Hypothalamus (tissue), 51 donors: ENCODE measurements around the gene TSPYL1.
"Not testable (repeated sequence)": the region's sequence is repeated elsewhere in the genome, so short reads cannot be mapped to it uniquely, and the experiment has no call there.

Experiments
- DNase-seq, 51 donors: peaks; one replicate each; lab custom pipeline; 2025; lab: John Stamatoyannopoulos, UW

The TSPYL1 gene

DNA sequence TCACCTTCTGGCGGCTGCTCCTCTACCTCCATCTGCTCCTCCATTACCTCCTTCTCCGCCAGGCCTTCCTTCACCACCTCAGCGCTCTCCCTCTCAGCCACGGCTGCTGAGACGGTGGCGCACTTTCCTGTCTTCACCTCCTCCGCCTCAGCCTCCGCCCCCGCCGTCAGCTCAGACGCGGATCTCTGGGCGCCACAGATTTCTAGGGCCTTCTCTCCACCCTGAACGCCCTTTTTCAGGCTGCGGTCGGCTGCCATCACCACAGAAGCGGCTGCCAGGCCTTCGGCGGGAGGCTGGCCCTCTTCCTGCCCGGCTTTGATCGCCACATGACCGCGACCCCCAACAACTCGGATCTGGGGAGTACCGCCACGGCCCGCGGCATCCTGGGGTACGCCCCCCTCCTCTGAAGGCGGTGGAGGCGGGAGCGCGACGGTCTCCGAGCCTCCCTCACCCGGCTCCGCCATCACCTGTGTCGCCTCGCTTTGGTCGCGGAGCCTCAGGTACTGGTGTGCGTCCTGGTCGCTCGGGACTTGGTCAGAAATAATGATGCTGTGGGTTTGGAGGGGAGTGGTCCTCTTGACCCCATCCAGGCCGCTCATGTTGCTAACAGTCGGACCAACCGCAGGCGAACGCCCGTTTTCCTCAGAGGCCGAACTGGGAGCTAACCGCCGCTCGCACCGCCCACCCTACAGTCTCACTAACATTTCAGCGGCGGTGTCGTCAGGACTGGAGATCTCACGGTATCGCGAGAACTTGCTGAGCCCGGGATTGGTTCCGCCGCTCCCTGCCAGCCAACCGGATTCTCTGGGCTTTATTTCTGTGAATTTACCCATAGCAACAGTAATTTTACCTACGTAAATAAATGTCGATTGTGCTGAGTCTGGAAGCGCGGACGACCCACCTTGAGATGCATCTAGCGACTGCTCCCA, at the start of gene TSPYL1:
TSS of gene TSPYL1 (minus strand) at position 699 of the 929 bp plus-strand sequence. CDS start at position 599, 100 bp downstream.
- DNase-seq = peak; percentile 52 to 98 (median 90)

DNA sequence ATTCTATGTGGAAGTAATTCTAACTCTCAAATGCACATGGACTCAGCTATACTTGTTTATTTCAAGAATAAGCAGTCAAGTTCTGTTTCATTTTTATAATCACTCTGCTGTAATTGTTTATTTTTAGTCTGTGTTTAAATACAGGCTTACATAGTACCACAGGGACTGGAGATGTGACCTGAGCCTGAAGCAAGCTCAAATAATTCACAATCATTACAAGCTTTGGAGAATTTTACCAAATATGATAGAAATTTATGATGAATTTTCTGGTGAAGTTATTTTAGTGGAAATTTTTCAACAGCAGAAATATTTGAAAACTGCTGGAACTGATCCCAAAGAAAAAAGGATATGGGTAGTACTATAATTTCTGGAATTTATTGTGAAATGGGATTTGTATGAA, 49.4 kb upstream of the TSPYL1 start:
- DNase-seq = no peak

DNA sequence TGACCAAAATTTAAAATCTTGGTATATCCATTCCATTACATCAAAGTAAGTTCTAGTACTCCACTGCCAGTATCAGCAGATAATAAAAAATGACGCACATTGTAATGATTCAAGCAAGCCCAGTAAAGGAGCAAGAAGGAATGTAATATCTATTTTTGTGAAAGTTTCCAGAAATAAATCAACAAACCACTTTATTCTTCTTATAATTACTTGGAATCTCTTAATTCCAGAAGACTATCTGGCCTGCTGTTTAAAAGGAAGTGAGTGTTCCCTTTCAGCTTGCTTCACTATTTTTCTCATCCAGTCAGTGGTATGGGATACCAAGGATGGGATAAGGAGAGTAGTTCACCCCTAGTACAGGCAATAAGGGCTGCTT, 48.8 kb upstream of the TSPYL1 start:
- DNase-seq = no peak

DNA sequence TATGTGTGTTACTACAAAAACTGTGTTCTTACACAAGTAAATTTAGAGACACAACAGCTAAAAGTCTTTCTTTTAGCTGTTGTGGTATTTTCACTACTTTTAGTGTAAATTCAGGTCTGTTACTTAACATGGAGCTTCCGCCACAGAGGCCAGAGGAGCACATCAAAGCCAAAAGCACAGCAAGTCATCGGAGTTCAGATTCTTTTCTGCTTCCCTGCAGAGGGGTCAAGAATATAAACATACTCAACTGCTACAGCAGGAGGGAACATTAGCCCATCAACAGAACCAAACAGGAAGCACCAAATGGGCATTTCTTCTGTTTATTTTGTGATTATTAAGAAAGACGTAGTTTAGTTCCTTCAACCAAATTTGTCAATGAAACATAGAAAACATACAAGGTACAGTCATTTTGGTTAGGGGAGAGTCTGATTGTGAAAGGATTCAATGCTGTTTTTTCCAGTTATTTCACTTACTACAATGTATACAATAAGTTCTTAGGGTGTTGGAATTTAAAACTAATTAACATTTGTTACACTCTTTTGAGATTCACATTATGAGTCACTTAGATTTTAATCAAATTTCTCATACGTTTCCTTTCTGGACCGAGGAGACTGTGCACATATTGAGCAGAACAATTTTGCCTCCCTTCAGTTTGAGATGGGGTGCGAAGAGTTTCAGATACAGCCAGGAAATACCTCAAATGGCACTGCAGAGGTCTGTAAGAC, 48.2 kb upstream of the TSPYL1 start:
- DNase-seq = no peak

DNA sequence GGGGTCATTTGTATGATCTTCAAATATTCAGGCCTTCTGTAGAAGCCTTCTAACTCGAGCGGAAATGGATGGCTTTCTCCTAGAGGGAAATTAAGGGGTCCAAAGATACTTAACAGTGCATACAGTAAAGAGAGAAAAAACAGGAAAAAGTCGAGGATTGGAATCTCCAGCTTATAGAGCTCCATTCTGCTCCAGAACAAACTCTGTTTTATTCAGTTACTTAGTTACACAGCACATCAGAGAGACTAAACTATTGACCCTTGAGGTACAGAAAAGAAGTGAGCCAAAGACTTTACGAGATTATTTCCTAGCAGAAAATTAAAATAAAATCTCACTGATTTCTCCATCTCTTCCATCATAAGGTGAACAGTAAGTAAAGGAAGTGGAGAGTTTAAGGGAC, 47.3 kb upstream of the TSPYL1 start:
- no peak for DNase-seq

DNA sequence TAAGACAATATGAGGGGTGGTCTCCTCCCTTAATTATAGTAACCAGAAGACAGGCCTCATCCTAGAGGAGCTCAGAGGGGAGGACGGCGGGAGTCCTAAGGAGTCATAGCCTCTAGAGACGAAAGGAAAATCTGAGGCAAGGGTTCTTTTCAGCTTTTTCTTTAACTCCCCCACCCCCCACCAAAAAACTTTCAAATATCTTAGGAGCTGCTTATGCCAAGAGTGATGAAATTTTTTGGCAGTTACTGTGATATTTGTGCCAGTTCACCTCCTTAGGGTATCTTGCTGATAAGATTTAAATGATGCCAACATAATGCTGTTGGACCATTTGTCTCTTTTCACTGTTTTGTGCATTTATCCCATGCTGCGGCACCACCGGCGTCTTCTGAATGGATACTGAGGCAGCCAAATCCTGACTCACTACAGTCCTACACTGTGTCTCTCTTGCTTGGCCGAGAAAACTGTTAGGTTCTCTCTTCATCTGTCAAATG, 46.5 kb upstream of the TSPYL1 start:
- peak in 2 of 51 donors; percentile 0 to 1 for DNase-seq

DNA sequence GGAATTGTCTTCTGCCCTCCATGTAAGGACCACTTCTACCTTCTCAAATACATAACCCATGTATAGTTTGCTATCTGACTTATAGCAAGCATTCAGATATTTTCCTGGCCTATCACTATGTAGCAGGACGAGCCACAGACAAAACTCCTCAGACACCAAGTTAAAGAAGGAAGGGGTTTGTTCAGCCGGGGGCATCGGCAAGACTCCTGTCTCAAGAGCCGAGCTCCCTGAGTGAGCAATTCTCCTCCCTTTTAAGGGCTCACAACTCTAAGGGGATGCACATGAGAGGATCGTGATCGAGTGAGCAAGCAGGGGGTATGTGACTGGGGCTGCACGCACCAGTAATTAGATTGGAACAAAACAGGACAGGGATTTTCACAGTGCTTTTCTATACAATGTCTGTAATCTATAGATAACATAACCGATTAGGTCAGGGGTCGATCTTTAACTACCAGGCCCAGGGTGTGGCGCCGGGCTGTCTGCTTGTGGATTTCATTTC, 46.0 kb upstream of the TSPYL1 start:
- not testable (repeated sequence) for DNase-seq

DNA sequence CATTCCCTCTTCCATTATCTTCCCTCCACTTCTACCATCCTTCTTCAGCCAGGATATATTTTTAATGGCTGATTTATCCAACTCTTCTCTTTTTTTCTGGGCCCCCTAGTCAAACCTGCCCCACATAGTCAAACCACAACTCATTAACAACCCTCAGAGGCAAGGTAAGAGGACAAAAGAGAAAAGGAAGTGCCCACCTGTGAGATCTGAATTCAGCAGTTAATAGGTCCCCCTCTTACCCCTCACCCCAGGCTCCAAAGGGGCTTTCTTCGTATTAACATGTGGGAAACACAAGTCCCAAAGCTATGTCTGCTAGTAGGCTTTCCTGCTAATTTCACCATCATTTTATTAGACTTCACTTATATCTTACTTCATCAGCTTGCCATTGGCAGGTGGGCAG, 44.1 kb upstream of the TSPYL1 start:
- DNase-seq = no peak

DNA sequence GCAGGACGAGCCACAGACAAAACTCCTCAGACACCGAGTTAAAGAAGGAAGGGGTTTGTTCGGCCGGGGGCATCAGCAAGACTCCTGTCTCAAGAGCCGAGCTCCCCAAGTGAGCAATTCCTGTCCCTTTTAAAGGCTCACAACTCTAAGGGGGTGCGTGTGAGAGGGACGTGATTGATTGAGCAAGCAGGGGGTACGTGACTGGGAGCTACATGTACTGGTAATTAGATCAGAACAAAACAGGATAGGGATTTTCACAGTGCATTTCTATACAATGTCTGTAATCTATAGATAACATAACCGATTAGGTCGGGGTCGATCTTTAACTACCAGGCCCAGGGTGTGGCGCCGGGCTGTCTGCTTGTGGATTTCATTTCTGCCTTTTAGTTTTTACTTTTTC, 42.2 kb upstream of the TSPYL1 start:
- not testable (repeated sequence) for DNase-seq

DNA sequence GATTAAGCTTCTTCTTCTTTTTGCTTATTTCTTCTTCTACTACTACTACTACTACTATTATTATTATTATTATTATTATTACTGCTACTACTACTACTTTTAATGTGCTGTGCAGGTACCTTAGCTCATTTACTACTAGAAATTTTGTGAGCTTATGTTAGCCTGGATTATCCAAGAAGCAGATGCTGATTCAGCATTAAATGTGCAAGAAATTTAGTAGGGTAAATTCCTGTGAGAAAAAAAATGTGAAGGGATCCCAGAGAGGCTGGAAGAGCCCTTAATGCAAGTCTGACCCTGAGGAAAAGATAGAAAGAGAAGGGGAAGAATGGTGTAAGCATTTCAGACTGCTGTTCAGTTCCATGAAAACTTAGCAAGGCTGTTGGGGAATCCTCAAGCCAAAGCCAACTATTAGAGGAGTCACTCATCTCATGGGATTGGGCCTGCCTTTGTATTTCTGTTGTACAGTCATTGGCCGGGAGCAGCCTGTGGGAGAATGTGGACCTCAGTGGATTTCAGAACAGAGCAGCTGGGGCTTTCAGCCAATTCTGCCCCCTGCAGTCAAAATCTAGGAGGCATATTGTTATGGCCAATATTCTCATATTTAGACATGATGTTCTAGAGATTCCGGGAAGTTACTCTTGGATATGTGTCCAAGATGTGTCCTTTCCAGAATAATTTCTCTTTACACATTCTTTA, 37.2 kb upstream of the TSPYL1 start:
- no peak for DNase-seq

DNA sequence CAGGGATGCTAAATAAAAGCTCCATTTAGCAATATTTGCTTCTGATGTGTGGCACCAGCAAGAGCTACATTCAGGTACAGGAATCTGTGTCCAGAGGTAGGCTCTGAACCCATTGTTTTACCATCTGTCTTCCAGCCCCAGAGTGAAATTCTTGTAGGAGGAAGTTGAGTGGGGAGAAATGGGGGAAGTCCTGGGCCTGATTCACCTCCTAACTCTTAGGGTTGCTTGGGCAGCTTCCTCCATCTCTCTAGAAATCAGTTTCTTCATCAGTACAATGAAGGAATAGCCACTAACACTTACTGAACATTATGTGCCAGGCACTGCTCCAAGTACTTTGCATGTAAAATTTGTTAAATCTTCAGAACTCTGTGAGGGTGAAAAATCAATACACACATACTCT, 35.1 kb upstream of the TSPYL1 start:
- no peak for DNase-seq

DNA sequence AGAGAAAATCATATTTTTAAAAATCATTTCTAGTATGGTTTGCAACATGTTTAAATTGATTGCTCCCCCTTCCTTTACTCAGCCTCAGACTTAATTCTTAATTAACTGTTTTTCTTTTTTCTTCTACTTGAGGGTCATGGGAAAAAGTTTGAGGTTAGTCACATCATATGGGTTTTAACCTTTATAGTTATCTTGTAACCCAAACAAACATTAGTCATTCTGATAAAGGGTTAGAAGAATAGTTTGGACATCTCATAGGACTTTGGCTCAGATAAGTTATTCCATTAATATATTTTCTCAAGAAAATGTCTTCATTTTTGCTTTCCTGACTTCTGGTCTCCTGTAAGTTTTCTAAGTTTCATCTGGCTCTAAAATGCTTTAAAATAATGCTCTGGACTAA, 34.5 kb upstream of the TSPYL1 start:
- DNase-seq = no peak

DNA sequence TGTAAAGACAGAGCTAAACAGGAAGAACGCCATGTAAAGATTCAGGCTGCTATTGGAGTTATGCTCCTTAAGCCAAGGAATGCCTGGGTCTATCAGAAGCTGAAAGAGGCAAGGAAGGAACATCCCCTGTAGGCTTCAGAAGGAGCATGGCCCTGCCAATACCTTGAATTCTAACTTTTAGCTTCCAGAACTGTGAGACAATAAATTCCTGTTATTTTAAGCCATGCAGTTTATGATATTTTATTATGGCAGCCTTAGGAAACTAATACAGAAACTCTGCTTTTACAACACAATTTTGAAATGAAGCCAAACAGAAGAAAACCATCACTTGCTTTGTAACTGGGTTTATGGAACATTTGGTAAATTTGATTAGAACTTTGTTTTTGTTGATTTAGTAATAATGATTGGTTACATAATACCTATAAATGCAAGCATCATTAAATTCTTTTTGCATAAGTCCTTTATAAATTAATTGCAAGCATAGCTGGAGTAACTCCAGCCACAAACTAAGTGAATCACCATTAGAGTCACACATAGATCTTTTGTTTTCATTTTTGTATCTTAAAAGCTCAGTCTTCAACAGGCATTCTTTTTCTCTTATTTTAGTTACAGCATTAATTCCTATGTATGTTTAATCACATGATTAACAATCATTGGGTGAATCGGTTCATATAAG, 33.5 kb upstream of the TSPYL1 start:
- no peak for DNase-seq

DNA sequence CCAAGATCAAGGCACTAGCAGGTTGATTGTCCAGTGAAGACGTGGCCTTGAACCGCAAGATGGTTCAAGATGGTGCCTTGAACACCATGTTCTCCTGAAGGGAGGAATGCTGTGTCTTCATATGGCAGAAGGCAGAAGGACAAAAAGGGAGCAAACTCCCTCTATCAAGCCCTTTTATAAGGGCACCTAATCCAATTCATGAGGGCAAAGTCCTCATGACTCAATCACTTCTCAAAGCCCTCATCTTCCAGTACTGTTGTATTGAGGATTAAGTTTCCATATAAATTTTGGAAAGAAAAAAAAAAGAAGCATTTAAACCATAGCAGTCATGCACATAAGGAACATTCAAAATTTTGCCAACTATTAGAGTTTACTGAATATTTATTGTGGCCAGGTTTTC, 29.9 kb upstream of the TSPYL1 start:
- DNase-seq = no peak

DNA sequence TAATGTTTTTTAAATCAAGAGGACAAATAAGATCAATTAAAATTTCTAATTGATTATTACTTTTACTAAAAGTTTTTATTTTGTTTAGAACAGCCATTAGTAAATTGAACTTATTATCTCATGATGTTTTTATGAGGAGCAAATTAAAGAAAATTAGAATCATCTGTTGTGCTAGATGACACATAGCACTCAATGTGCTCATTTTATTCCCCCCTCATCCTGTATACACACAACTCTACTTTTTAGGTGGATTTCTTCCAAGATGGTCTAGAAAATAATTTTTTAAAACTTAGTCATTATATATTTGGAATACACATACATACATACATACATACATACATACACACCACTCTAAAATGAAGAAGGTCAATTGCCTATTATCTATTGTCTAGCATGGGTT, 29.3 kb upstream of the TSPYL1 start:
- no peak for DNase-seq

DNA sequence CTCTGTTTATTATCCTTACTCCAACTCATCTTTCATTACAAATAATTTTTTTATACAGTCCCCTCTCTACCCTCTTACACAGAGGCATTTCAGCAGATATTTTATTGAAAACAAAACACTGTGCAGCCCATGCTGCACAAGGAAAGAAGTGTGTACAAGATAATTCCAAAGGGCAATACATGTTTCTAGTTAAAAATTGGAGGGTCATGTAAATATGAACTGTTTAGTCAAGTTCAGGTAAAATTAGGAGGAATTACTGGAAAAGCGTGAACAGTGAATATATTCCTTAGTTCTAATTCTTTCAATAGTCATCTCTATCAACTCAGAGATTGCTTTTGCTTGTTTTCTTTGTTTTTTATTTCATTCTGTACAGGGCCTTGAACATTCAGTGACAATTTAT, 27.9 kb upstream of the TSPYL1 start:
- DNase-seq = no peak

DNA sequence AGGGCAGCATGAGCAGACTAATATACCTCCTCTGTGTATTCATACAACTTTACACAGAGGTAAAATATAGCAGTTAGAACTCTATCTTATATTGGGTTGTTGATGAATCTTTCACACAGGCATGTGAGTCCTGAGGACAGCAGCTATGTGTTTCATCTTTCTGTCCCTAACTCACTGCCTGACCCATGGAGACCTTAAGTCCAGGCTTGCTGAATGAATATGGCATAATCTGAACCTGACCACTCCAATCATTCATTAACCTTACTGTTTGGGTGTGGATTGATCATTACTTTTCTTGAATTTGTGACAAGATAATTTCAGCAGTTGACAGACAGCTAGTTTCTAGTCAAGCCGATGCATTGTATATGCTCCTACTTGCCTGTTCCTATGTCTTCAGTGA, 27.3 kb upstream of the TSPYL1 start:
- no peak for DNase-seq

DNA sequence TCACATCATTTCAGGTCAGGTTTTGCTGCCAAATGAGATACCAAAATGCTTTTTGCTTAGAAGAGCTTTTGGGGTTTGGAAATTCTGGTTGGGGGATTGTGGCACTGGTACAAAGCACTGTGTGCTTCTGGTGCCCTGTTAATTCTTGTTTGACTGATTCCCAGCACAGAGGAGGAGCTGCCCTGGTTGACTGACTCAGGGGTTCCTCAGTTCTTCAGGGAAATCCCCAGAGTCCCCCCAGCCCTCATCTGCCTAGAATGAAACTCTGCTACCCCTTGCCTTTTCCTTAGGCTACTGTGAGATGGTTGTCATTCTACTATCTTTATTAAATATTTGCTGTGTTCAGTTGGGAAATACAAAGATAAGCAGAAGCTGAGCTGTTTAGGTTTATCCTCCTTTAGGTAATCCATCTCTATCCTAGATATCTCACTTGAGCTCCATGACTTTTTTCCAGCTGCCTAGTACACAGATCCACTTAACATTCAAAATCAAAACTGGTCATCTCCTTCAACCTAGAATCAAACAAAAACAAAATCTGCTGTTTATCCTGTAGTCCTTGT, 24.9 kb upstream of the TSPYL1 start:
- DNase-seq = no peak

DNA sequence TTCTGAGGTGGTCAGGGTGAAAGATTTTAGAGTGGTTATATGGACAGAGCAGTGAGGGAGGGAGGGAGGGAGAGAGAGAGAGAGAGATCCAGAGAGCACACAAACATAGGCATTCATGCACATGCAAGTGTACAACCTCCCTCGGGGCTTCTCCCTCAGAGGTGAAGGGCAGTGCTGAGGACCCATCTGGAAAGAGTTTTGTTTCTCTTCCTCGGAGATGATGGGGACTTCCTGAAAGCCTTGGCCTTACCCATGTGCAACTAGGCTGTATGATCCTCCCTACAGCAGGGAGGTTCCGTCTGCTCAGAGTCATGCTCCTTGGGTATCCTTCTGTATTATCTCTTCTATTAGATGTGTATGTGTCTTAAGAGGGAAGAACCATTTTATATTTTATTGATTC, 21.4 kb upstream of the TSPYL1 start:
- DNase-seq = no peak

DNA sequence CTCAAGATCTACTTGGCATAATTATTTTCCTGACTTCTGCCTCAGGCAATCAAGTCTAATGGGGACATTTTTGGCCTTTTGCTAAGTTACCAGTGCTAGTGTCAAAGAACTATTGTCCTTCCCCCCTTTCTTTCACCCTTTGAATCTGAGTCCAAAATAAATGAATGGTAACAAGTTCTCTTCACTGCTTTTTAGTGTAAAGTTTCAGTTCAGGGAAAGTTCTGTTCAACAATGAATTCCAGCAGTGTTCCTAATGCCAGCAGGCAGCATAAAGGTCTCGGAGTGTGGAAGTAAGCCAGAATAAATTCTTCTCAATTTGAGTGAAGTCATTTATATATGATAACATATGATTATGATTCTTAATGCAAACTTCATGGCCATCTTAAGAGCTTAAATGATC, 20.8 kb upstream of the TSPYL1 start:
- DNase-seq = no peak
